RCC 7860 (cell line): ENCODE measurements around the gene BMPER.

Experiments
- DNase-seq: peaks from one replicate; pipeline ENCODE4 v3.0.0-alpha.2; 2015; ENCODE audit warnings: low spot score
- FAIRE-seq: peaks from 2 replicates; lab custom pipeline; 2012; peaks lifted over from hg19 to GRCh38; lab: Jason Lieb, UNC

BMPER gene

GRCh38 chr7:34086064-34086463 lies 180.7 kb downstream of the BMPER start:
- no peak for FAIRE-seq
- DNase-seq = no peak

GRCh38 chr7:34086981-34087380 lies 181.6 kb downstream of the BMPER start:
- FAIRE-seq (no peak), DNase-seq (no peak)

GRCh38 chr7:34087892-34088891 lies 182.9 kb downstream of the BMPER start:
- no peak for FAIRE-seq
- DNase-seq = peak; percentile 73

GRCh38 chr7:34090816-34091215 lies 185.5 kb downstream of the BMPER start:
- DNase-seq = no peak
- no peak for FAIRE-seq

- DNase-seq (peak; percentile 35), FAIRE-seq (peak; percentile 77)
Measured at GRCh38 chr7:34091321-34091917, 186.1 kb downstream of the BMPER start.

- DNase-seq = no peak
- FAIRE-seq = no peak
Measured at GRCh38 chr7:34093276-34093675, 187.9 kb downstream of the BMPER start.

GRCh38 chr7:34096198-34096651 lies 190.9 kb downstream of the BMPER start:
- no peak for DNase-seq
- no peak for FAIRE-seq

GRCh38 chr7:34096777-34097176 lies 191.4 kb downstream of the BMPER start:
- FAIRE-seq (no peak), DNase-seq (no peak)

GRCh38 chr7:34100661-34101060 lies 195.3 kb downstream of the BMPER start:
- DNase-seq (no peak), FAIRE-seq (no peak)

- FAIRE-seq (no peak), DNase-seq (no peak)
Measured at GRCh38 chr7:34104115-34104514, 198.8 kb downstream of the BMPER start.

GRCh38 chr7:34104992-34105391 lies 199.7 kb downstream of the BMPER start:
- no peak for FAIRE-seq

GRCh38 chr7:34107276-34107675 lies 201.9 kb downstream of the BMPER start:
- no peak for FAIRE-seq
- no peak for DNase-seq

More at GRCh38 chr7:34104992-34105391, 199.7 kb downstream of the BMPER start:
- DNase-seq = no peak

GRCh38 chr7:34108165-34108564 lies 202.8 kb downstream of the BMPER start:
- no peak for DNase-seq
- FAIRE-seq = no peak

- DNase-seq (no peak), FAIRE-seq (no peak)
Measured at GRCh38 chr7:34109936-34110780, 204.8 kb downstream of the BMPER start.

GRCh38 chr7:34111031-34111430 lies 205.7 kb downstream of the BMPER start:
- DNase-seq (no peak), FAIRE-seq (no peak)

GRCh38 chr7:34115503-34115902 lies 210.2 kb downstream of the BMPER start:
- no peak for DNase-seq
- FAIRE-seq = no peak

- FAIRE-seq = no peak
- no peak for DNase-seq
Measured at GRCh38 chr7:34117573-34117972, 212.2 kb downstream of the BMPER start.

GRCh38 chr7:34121366-34121765 lies 216.0 kb downstream of the BMPER start:
- DNase-seq (no peak), FAIRE-seq (no peak)

- peak; percentile 97 for FAIRE-seq
- peak; percentile 72 for DNase-seq
Measured at GRCh38 chr7:34123316-34123715, 218.0 kb downstream of the BMPER start.

GRCh38 chr7:34124765-34125164 lies 219.4 kb downstream of the BMPER start:
- DNase-seq (no peak), FAIRE-seq (no peak)

GRCh38 chr7:34128762-34129161 lies 223.4 kb downstream of the BMPER start:
- DNase-seq = peak; percentile 33
- FAIRE-seq = no peak
